K562 (cell line): Measurements from ENCODE around the gene DGKA. TPM values are rescaled to one million over a fixed set of nuclear protein-coding genes. Genes with fewer than 3 reads are reported as not detected.

Source experiments
- BHLHE40 ChIP-seq: IDR thresholded peaks from 2 replicates; pipeline ENCODE4 v1.6.1; 2011; ENCODE audit warnings: low read length, improper control_type of control experiment
- ELF1 ChIP-seq: fragments of 200-800 bp; sonication (Bioruptor generic); IDR thresholded peaks from 2 replicates; pipeline ENCODE4 v1.6.1; 2016; ENCODE audit warnings: missing genetic modification characterization, missing compliant biosample characterization
- PML ChIP-seq: IDR thresholded peaks from 2 replicates; pipeline ENCODE4 v1.6.1; 2012; ENCODE audit warnings: low read length, inconsistent platforms
- SP1 ChIP-seq: sonication (generic); formaldehyde crosslinking; IDR thresholded peaks from 2 replicates; pipeline ENCODE4 v1.8.1; 2022; ENCODE audit warnings: mild to moderate bottlenecking, missing genetic modification reagents
- TCF7 ChIP-seq: sonication (generic); IDR thresholded peaks from 2 replicates; pipeline ENCODE4 v1.6.1; 2016; ENCODE audit warnings: antibody characterized with exemption, borderline replicate concordance
- ZNF583 ChIP-seq: fragments of 250-450 bp; sonication (Bioruptor Pico); IDR thresholded peaks from 2 replicates; pipeline ENCODE4 v1.4.0; 2020
- polyA plus RNA-seq, 8 experiments: library from polyadenylated mRNA; depleted of rRNA in 4 of 8; stranded (reverse) in 5 of 8; unstranded in 3 of 8; fragments of >200 nt; fragmentation: Nextera tagmentation in 2 of 8; fragmentation: Illumina TruSeq in 1 of 8; extraction: Ambion mirVana in 2 of 8; extraction: Trizol in 1 of 8; gene quantifications; 2 replicates each; pipeline versions ENCODE4 v1.2.1 to v1.2.3, GENCODE V29; 2011 to 2014; ENCODE audit warnings: inconsistent platforms in 1 of 8, missing spikeins in 1 of 8
- total RNA-seq, 7 experiments: library from RNA; depleted of rRNA in 6 of 7; stranded (reverse); fragments of >200 nt in 6 of 7; fragmentation: Illumina TruSeq in 2 of 7; extraction: Trizol in 2 of 7; gene quantifications; 2 replicates each; pipeline versions ENCODE4 v1.2.1 to v1.2.3, GENCODE V29; 2011 to 2021; ENCODE audit warnings: low replicate concordance in 1 of 7
- TF ChIP-seq, protein P1 (sequence below): fragments of 450-650 bp; IDR thresholded peaks from 2 replicates; pipeline ENCODE4 v1.6.1; 2016; ENCODE audit warnings: low read depth
- TF ChIP-seq, protein P2 (sequence below), 2 experiments: fragments of 450-650 bp; IDR thresholded peaks; 2 replicates each; pipeline ENCODE4 v1.6.1; 2018; ENCODE audit warnings: mild to moderate bottlenecking in 2 of 2, low read depth in 1 of 2; ENCODE audit not compliant: partially characterized antibody in 2 of 2
- TF ChIP-seq, protein P3 (sequence below), 3 experiments: IDR thresholded peaks in 2 of 3; conservative IDR thresholded peaks in 1 of 3; 2 replicates each; pipeline ENCODE4 v1.5.1; 2011 to 2012; ENCODE audit warnings: low read length in 3 of 3, mild to moderate bottlenecking in 3 of 3, control low read depth in 2 of 3, improper control_type of control experiment in 1 of 3, inconsistent platforms in 1 of 3, low read depth in 1 of 3, mixed read lengths in 1 of 3, moderate library complexity in 1 of 3; ENCODE audit not compliant: insufficient read depth in 2 of 3
- TF ChIP-seq, protein P4 (sequence below): fragments of 450-650 bp; IDR thresholded peaks from 2 replicates; pipeline ENCODE4 v1.6.1; 2014; ENCODE audit warnings: low read depth, mild to moderate bottlenecking, moderate library complexity, borderline replicate concordance

The DGKA gene
- total and polyA plus RNA-seq, 9 of the 15 experiments (the other 6 are each of a cell fraction or from before 2014, with no cell fraction given), result 3.4 to 12.4 (median 6.2) TPM

DNA sequence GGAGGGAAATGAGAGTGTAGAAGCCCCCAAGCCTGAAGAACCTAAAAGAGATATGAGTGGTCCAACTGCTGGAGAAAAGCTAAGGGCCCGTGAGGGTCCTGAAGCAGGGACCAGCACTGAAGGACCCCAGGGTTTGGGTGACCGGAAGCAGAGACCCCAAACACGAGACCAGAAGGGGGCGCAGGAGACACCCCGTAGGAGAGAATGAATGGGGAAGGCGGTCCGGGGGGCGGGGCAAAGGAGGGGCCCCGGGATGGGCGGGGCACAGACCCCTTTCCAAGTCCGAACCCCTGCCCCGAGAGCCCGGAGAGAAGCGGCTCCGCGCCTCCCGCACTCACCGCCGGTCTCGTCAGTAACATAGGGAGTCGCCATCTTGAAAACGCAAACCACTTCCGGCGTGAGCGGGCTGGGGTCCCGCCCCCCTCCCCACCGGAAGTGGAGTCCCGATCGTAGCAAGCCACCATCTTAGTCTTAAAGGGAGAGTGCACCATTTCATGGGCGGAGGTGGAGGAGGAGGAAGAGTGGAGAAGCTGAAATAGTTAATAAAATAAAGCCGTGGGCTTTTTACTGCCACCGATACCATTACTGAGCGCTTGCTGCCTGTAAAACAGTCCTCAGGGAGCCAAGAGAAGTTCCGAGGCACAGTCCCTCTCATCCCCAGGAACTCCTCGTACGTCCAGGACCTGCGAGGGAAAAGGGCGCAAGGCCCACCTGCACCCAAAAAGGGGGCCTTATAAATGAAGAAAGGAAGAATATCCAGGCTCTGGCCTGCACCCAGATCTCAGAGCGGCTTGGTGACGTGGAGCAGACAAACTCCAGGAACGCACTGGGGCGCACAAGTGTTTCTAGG lies 4.0 kb upstream of the DGKA start (continued):
- TF ChIP-seq, protein P1, sequence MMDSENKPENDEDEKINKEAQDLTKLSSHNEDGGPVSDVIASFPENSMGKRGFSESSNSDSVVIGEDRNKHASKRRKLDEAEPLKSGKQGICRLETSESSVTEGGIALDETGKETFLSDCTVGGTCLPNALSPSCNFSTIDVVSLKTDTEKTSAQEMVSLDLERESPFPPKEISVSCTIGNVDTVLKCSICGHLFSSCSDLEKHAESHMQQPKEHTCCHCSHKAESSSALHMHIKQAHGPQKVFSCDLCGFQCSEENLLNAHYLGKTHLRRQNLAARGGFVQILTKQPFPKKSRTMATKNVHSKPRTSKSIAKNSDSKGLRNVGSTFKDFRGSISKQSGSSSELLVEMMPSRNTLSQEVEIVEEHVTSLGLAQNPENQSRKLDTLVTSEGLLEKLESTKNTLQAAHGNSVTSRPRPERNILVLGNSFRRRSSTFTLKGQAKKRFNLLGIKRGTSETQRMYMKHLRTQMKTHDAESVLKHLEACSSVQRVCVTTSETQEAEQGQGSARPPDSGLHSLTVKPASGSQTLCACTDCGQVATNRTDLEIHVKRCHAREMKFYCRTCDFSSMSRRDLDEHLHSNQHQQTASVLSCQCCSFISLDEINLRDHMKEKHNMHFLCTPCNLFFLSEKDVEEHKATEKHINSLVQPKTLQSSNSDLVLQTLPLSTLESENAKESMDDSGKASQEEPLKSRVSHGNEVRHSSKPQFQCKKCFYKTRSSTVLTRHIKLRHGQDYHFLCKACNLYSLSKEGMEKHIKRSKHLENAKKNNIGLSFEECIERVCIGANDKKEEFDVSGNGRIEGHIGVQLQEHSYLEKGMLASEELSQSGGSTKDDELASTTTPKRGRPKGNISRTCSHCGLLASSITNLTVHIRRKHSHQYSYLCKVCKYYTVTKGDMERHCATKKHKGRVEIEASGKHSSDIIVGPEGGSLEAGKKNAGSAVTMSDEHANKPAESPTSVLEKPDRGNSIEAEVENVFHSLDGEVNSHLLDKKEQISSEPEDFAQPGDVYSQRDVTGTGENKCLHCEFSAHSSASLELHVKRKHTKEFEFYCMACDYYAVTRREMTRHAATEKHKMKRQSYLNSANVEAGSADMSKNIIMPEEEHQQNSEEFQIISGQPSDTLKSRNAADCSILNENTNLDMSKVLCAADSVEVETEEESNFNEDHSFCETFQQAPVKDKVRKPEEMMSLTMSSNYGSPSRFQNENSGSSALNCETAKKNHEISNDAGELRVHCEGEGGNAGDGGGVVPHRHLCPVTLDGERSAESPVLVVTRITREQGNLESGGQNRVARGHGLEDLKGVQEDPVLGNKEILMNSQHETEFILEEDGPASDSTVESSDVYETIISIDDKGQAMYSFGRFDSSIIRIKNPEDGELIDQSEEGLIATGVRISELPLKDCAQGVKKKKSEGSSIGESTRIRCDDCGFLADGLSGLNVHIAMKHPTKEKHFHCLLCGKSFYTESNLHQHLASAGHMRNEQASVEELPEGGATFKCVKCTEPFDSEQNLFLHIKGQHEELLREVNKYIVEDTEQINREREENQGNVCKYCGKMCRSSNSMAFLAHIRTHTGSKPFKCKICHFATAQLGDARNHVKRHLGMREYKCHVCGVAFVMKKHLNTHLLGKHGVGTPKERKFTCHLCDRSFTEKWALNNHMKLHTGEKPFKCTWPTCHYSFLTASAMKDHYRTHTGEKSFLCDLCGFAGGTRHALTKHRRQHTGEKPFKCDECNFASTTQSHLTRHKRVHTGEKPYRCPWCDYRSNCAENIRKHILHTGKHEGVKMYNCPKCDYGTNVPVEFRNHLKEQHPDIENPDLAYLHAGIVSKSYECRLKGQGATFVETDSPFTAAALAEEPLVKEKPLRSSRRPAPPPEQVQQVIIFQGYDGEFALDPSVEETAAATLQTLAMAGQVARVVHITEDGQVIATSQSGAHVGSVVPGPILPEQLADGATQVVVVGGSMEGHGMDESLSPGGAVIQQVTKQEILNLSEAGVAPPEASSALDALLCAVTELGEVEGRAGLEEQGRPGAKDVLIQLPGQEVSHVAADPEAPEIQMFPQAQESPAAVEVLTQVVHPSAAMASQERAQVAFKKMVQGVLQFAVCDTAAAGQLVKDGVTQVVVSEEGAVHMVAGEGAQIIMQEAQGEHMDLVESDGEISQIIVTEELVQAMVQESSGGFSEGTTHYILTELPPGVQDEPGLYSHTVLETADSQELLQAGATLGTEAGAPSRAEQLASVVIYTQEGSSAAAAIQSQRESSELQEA, result 0 out of 2 replicates have a peak, but pooled peaks have one; percentile 16
- TF ChIP-seq, protein P2, sequence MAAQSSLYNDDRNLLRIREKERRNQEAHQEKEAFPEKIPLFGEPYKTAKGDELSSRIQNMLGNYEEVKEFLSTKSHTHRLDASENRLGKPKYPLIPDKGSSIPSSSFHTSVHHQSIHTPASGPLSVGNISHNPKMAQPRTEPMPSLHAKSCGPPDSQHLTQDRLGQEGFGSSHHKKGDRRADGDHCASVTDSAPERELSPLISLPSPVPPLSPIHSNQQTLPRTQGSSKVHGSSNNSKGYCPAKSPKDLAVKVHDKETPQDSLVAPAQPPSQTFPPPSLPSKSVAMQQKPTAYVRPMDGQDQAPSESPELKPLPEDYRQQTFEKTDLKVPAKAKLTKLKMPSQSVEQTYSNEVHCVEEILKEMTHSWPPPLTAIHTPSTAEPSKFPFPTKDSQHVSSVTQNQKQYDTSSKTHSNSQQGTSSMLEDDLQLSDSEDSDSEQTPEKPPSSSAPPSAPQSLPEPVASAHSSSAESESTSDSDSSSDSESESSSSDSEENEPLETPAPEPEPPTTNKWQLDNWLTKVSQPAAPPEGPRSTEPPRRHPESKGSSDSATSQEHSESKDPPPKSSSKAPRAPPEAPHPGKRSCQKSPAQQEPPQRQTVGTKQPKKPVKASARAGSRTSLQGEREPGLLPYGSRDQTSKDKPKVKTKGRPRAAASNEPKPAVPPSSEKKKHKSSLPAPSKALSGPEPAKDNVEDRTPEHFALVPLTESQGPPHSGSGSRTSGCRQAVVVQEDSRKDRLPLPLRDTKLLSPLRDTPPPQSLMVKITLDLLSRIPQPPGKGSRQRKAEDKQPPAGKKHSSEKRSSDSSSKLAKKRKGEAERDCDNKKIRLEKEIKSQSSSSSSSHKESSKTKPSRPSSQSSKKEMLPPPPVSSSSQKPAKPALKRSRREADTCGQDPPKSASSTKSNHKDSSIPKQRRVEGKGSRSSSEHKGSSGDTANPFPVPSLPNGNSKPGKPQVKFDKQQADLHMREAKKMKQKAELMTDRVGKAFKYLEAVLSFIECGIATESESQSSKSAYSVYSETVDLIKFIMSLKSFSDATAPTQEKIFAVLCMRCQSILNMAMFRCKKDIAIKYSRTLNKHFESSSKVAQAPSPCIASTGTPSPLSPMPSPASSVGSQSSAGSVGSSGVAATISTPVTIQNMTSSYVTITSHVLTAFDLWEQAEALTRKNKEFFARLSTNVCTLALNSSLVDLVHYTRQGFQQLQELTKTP (IDR thresholded peaks at IDR 0.05; ENCODE audit: low read depth in 1 of 2, partially characterized antibody in 2 of 2), result peak; percentile 52 to 87
- TF ChIP-seq, protein P3, sequence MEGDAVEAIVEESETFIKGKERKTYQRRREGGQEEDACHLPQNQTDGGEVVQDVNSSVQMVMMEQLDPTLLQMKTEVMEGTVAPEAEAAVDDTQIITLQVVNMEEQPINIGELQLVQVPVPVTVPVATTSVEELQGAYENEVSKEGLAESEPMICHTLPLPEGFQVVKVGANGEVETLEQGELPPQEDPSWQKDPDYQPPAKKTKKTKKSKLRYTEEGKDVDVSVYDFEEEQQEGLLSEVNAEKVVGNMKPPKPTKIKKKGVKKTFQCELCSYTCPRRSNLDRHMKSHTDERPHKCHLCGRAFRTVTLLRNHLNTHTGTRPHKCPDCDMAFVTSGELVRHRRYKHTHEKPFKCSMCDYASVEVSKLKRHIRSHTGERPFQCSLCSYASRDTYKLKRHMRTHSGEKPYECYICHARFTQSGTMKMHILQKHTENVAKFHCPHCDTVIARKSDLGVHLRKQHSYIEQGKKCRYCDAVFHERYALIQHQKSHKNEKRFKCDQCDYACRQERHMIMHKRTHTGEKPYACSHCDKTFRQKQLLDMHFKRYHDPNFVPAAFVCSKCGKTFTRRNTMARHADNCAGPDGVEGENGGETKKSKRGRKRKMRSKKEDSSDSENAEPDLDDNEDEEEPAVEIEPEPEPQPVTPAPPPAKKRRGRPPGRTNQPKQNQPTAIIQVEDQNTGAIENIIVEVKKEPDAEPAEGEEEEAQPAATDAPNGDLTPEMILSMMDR (IDR thresholded peaks at IDR 0.05 in 2 of 3, conservative IDR thresholded peaks at IDR 0.05 in 1 of 3; ENCODE audit: insufficient read depth in 2 of 3, low read depth in 1 of 3, low read length in 3 of 3), result peak; percentile 68 to 77 (median 68)
- TF ChIP-seq BHLHE40 (0 out of 2 replicates have a peak, but pooled peaks have one; percentile 8), ELF1 (tag) (peak; percentile 92), TCF7 (peak; percentile 36; the same call in 1 of the 2 replicates), ZNF583 (CRISPR knock-in tag) (no peak), PML (0 out of 2 replicates have a peak, but pooled peaks have one; percentile 11), SP1 (CRISPR knock-in tag) (peak; percentile 46)
- TF ChIP-seq, protein P4, sequence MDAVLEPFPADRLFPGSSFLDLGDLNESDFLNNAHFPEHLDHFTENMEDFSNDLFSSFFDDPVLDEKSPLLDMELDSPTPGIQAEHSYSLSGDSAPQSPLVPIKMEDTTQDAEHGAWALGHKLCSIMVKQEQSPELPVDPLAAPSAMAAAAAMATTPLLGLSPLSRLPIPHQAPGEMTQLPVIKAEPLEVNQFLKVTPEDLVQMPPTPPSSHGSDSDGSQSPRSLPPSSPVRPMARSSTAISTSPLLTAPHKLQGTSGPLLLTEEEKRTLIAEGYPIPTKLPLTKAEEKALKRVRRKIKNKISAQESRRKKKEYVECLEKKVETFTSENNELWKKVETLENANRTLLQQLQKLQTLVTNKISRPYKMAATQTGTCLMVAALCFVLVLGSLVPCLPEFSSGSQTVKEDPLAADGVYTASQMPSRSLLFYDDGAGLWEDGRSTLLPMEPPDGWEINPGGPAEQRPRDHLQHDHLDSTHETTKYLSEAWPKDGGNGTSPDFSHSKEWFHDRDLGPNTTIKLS, result peak; percentile 70; the same call in 1 of the 2 replicates
